ENCODE results near the gene RPTOR.

GRCh38 chr17:80935526-80935925, 390.9 kb downstream of the RPTOR start:
- TF ChIP-seq CTCF (IDR thresholded peaks at IDR 0.05; ENCODE audit: insufficient read depth, low read length) (no peak), POLR2AphosphoS5 (IDR thresholded peaks at IDR 0.05; ENCODE audit: low read depth) (no peak), REST (IDR thresholded peaks at IDR 0.05; ENCODE audit: insufficient replicate concordance, low read depth) (no peak), SPI1 (IDR thresholded peaks at IDR 0.05; ENCODE audit: borderline replicate concordance, low read depth) (no peak)
